Stomach (tissue), 19 donors: ENCODE results near the gene ASTN2. TPM values are rescaled to one million over a fixed set of nuclear protein-coding genes. Genes with fewer than 3 reads are reported as not detected.

Source experiments
- DNase-seq, 2 donors: peaks; one replicate each; pipeline versions ENCODE4 v3.0.0 to v3.0.0-alpha.2; 2013 to 2019
- H3K27ac ChIP-seq, 5 donors: fragments of 200-600 bp in 4 of 5; sonication (generic) in 4 of 5; one replicate each; pipeline ENCODE4 v1.5.1; 2013 to 2019; ENCODE audit warnings: mild to moderate bottlenecking in 1 of 5, moderate library complexity in 1 of 5
- H3K27me3 ChIP-seq, 3 donors: fragments of 200-600 bp; sonication (generic); one replicate each; pipeline ENCODE4 v1.5.1; 2017 to 2019; ENCODE audit warnings: mixed run types in 1 of 3
- H3K36me3 ChIP-seq, 4 donors: fragments of 200-600 bp; sonication (generic); 1 replicate in 3 of 4; 2 replicates in 1 of 4; pipeline ENCODE4 v1.5.1; 2016 to 2019
- H3K4me1 ChIP-seq, 4 donors: fragments of 200-600 bp; sonication (generic); one replicate each; pipeline ENCODE4 v1.5.1; 2016 to 2019
- H3K4me3 ChIP-seq, 4 donors: fragments of 200-600 bp; sonication (generic) in 3 of 4; one replicate each; pipeline ENCODE4 v1.5.1; 2016 to 2019; ENCODE audit warnings: mild to moderate bottlenecking in 1 of 4
- H3K9me3 ChIP-seq, 4 donors: fragments of 200-600 bp; sonication (generic); one replicate each; pipeline ENCODE4 v1.5.1; 2016 to 2019
- CTCF ChIP-seq, 7 experiments: fragments of 450-650 bp in 4 of 7; fragments of 200-600 bp in 3 of 7; sonication (generic) in 3 of 7; IDR thresholded peaks; one replicate each; pipeline ENCODE4 v1.5.1; 2016 to 2019; ENCODE audit warnings: antibody characterized with exemption in 7 of 7, control low read depth in 2 of 7, mild to moderate bottlenecking in 1 of 7
- EP300 ChIP-seq: sonication (generic); formaldehyde crosslinking; IDR thresholded peaks from one replicate; pipeline ENCODE4 v1.6.1; 2017; ENCODE audit warnings: antibody characterized with exemption
- POLR2A ChIP-seq, 4 donors: fragments of 450-650 bp; IDR thresholded peaks; one replicate each; pipeline ENCODE4 v1.6.1; 2016; ENCODE audit warnings: antibody characterized with exemption in 4 of 4, control low read depth in 2 of 4, mild to moderate bottlenecking in 1 of 4, moderate library complexity in 1 of 4
- POLR2AphosphoS5 ChIP-seq, 3 donors: sonication (generic); formaldehyde crosslinking; IDR thresholded peaks; one replicate each; pipeline ENCODE4 v1.6.1; 2016; ENCODE audit warnings: antibody characterized with exemption in 3 of 3
- WGBS, 5 donors: extraction: QIAGEN DNeasy Blood & Tissue Kit in 3 of 5; methylation state at CpG; one replicate each; pipeline versions ENCODE4 v1.1.5 to v1.1.7; 2013 to 2018; 5-methylcytosine and 5-hydroxymethylcytosine counted together
- intact Hi-C: fragments of 100-400 bp; cut with DNase I; formaldehyde crosslinking; loops from one replicate; pipeline ENCODE4 v1.15.1; 2023; ENCODE audit warnings: low total_unique reads
- long read RNA-seq, 10 donors: transcript quantifications; one replicate each; lab custom pipeline, GENCODE V29; 2026
- polyA plus RNA-seq, 3 donors: library from polyadenylated mRNA; stranded (reverse); fragments of 200-250 nt; gene quantifications; one replicate each; pipeline ENCODE4 v1.2.3, GENCODE V29; 2013
- total RNA-seq, 5 donors: library from RNA; depleted of rRNA; stranded (reverse); fragments of >200 nt; gene quantifications; one replicate each; pipeline versions ENCODE4 v1.1.0 to v1.2.3, GENCODE V29; 2014 to 2016
- donor health status: healthy with polysubstance abuse.
- donor health status: Bipolar disorder and iron deficiency.
- donor health status: healthy.

The ASTN2 gene, protein sequence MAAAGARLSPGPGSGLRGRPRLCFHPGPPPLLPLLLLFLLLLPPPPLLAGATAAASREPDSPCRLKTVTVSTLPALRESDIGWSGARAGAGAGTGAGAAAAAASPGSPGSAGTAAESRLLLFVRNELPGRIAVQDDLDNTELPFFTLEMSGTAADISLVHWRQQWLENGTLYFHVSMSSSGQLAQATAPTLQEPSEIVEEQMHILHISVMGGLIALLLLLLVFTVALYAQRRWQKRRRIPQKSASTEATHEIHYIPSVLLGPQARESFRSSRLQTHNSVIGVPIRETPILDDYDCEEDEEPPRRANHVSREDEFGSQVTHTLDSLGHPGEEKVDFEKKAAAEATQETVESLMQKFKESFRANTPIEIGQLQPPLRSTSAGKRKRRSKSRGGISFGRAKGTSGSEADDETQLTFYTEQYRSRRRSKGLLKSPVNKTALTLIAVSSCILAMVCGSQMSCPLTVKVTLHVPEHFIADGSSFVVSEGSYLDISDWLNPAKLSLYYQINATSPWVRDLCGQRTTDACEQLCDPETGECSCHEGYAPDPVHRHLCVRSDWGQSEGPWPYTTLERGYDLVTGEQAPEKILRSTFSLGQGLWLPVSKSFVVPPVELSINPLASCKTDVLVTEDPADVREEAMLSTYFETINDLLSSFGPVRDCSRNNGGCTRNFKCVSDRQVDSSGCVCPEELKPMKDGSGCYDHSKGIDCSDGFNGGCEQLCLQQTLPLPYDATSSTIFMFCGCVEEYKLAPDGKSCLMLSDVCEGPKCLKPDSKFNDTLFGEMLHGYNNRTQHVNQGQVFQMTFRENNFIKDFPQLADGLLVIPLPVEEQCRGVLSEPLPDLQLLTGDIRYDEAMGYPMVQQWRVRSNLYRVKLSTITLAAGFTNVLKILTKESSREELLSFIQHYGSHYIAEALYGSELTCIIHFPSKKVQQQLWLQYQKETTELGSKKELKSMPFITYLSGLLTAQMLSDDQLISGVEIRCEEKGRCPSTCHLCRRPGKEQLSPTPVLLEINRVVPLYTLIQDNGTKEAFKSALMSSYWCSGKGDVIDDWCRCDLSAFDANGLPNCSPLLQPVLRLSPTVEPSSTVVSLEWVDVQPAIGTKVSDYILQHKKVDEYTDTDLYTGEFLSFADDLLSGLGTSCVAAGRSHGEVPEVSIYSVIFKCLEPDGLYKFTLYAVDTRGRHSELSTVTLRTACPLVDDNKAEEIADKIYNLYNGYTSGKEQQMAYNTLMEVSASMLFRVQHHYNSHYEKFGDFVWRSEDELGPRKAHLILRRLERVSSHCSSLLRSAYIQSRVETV (N-terminal part only)
- total RNA-seq (10 to 100 TPM in 1 of 5 donors, 1 to 10 TPM in 3, not detected in 1; 4.2 to 22.3 (median 7.0) TPM), polyA plus RNA-seq (1 to 10 TPM; 2.1 to 3.1 (median 2.6) TPM)
- long read RNA-seq, donor 1: 0 reads
- long read RNA-seq, donor 2: 0 reads
- long read RNA-seq, donor 3: 0 reads
- long read RNA-seq, donor 4: 0 reads
- long read RNA-seq, donor 5: 0 reads
- long read RNA-seq, donor 6: 0 reads
- long read RNA-seq, donor 7, full-length matches to known transcripts: 1 of 1 reads
- long read RNA-seq, donor 7, partial matches to known transcripts: 0 of 1 reads
- long read RNA-seq, donor 7, other reads (novel, unspliced or antisense): 0 of 1 reads
- long read RNA-seq, donor 8: 0 reads
- long read RNA-seq, donor 9: 0 reads
- long read RNA-seq, donor 10: 0 reads

DNA sequence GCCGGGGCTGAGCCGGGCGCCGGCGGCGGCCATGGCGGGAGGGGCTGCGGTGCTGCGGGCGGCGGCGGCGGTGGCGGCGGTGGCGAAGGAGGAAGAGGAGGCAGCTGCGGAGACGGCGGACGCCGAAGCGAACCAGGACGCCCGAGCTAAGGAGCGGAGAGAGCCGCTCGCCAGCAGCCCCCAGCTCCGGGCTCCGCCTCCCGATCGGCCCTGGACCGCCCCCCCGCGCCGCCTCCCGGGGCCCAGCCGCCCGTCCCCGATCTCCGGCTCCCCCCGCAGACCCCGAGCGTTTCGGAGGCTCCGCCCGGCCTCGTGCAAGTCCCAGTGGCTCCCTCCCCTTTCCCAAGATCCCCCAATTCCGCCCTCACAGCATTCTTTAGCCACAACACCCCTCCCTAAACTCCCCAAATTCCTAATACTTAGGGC is at the start of gene ASTN2:
ASTN2 (minus strand) TSS at position 152 of the 426 bp plus-strand sequence; CDS start at position 33, 119 bp downstream.
- H3K4me3 ChIP-seq: peak within 1 kb of the TSS; percentile 49 to 65 (median 53)
- peak in 1 of 2 donors; percentile 71 for DNase-seq
- peaks cover 23 to 38% (median 37%) of the 10 kb centered on the region in 4 donors for H3K4me1 ChIP-seq
- TF ChIP-seq CTCF (IDR thresholded peaks at IDR 0.05) (no peak), EP300 (no peak), POLR2A (IDR thresholded peaks at IDR 0.05) (no peak), POLR2AphosphoS5 (IDR thresholded peaks at IDR 0.05) (no peak)
- 0 to 3% (median 2%) methylated on average over 18 to 45 of the region's 48 CpGs for whole genome bisulfite sequencing, 5 donors
- H3K27me3 ChIP-seq: peaks cover 9 to 86% (median 49%) of the 10 kb centered on the region in 3 donors
- intact Hi-C loops: no loop called here
- H3K36me3 ChIP-seq: no peaks in the 10 kb centered on the region
- H3K9me3 ChIP-seq: no peaks in the 10 kb centered on the region
- H3K27ac ChIP-seq: peak within 1 kb of the TSS in 2 of 5 donors; percentile 1 to 7

DNA sequence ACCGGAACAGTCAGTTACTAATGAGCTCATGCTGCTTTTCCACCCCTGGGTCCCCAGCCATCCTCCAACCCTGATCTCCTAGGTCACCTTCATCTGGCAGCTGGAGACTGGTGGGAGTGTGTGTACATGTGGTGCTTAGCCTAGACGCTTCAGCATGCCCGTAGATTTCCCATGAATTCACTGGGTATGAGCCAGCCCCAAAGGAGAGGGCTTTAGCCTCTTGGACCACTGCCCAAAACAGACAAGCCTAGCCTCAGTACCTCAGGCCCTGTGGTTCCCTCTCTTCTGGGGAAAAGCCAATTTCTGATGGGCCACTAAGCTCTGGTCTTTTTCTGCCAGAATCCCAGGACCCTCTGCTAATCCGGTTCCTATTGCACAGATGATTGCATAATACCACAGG is 48.0 kb upstream of the ASTN2 start:
- H3K27ac ChIP-seq: no peak overlapping the region
- H3K36me3 ChIP-seq: no peaks in the 10 kb centered on the region
- intact Hi-C loops: no loop called here
- H3K4me1 ChIP-seq: no peaks in the 10 kb centered on the region
- H3K4me3 ChIP-seq: no peak overlapping the region
- 58 to 72% (median 65%) methylated on average over 3 to 4 of the region's 4 CpGs for WGBS, 5 donors
- peaks cover 0 to 15% (median 0%) of the 10 kb centered on the region in 3 donors for H3K27me3 ChIP-seq
- DNase-seq: peak in 1 of 2 donors; percentile 17
- H3K9me3 ChIP-seq: no peaks in the 10 kb centered on the region
- TF ChIP-seq CTCF (IDR thresholded peaks at IDR 0.05) (no peak), EP300 (no peak), POLR2AphosphoS5 (IDR thresholded peaks at IDR 0.05) (no peak), POLR2A (IDR thresholded peaks at IDR 0.05) (no peak)

GRCh38 chr9:117461386-117461785 is 46.5 kb upstream of the ASTN2 start:
- no peak for DNase-seq
- H3K27ac ChIP-seq: no peak overlapping the region

More at GRCh38 chr9:117461386-117461785, 46.5 kb upstream of the ASTN2 start:
- intact Hi-C loops: no loop called here
- TF ChIP-seq CTCF (IDR thresholded peaks at IDR 0.05): no peak
- no peak for TF ChIP-seq POLR2A (IDR thresholded peaks at IDR 0.05)
- no peak for TF ChIP-seq EP300
- no peak for TF ChIP-seq POLR2AphosphoS5 (IDR thresholded peaks at IDR 0.05)
- H3K4me1 ChIP-seq: no peaks in the 10 kb centered on the region
- H3K36me3 ChIP-seq: no peaks in the 10 kb centered on the region
- no peaks in the 10 kb centered on the region for H3K9me3 ChIP-seq
- 40 to 66% (median 47%) methylated on average over 3 of the region's 3 CpGs for whole genome bisulfite sequencing, 5 donors
- H3K27me3 ChIP-seq: peaks cover 0 to 10% (median 0%) of the 10 kb centered on the region in 3 donors
- H3K4me3 ChIP-seq: no peak overlapping the region
